ENCODE data around the gene TMEM209.

DNA sequence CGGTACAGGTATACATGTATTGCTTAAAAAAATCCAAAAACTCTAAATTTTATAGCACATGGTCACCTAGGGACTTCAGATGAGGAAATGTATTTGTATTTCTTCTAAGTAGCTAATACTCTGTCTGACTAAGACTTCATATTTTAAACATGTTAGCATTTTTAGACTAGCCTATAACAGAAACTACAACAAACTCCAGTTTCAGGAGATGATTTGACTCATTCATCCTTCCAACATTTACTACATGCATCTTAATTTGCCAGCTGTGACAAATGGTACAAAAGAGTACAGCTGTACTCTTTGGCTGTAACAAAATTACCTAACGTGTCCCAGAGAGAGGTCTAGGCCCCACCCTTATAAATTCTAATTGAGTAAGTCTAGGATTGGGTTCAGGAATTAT is 22.2 kb downstream of the TMEM209 start:
- no peak for TF ChIP-seq POLR2A (IDR thresholded peaks at IDR 0.05)
- TF ChIP-seq, protein P1, sequence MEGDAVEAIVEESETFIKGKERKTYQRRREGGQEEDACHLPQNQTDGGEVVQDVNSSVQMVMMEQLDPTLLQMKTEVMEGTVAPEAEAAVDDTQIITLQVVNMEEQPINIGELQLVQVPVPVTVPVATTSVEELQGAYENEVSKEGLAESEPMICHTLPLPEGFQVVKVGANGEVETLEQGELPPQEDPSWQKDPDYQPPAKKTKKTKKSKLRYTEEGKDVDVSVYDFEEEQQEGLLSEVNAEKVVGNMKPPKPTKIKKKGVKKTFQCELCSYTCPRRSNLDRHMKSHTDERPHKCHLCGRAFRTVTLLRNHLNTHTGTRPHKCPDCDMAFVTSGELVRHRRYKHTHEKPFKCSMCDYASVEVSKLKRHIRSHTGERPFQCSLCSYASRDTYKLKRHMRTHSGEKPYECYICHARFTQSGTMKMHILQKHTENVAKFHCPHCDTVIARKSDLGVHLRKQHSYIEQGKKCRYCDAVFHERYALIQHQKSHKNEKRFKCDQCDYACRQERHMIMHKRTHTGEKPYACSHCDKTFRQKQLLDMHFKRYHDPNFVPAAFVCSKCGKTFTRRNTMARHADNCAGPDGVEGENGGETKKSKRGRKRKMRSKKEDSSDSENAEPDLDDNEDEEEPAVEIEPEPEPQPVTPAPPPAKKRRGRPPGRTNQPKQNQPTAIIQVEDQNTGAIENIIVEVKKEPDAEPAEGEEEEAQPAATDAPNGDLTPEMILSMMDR (IDR thresholded peaks at IDR 0.05): no peak

Measured in right lobe of liver (tissue), 4 donors.